DMS153 (cell line): ENCODE results near the gene PMEL.
"Not testable (repeated sequence)": the region's sequence is repeated elsewhere in the genome, so short reads cannot be mapped to it uniquely, and the experiment has no call there.

ENCODE experiments used
- DNase-seq: peaks from one replicate; lab custom pipeline; 2025; lab: John Stamatoyannopoulos, UW

Gene PMEL

GRCh38 chr12:55923648-55924047 is 42.2 kb downstream of the PMEL start:
- DNase-seq: not testable (repeated sequence)

GRCh38 chr12:55922126-55922525 is 43.7 kb downstream of the PMEL start:
- no peak for DNase-seq

GRCh38 chr12:55919032-55919431 is 46.8 kb downstream of the PMEL start:
- DNase-seq: not testable (repeated sequence)

- DNase-seq: no peak
Measured at GRCh38 chr12:55915482-55915859, 50.4 kb downstream of the PMEL start.

DNA sequence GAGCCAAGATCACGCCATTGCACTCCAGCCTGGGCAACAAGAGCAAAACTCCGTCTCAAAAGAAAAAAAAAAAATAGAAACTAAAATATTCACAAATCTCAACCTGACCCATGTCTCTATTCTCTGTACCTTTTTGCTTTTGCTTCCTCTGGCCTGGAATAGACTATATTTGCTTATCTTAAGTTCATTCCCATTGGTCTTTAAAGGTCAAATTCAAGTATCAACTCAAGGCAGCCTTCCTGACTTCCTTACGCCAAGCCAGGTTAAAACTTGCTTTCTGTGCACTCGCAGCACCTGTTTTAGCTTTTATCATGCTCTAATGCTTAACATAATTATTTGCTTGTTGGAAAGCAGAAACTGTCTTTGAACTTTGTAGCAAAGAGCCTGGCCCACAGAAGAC is 52.9 kb downstream of the PMEL start:
- DNase-seq: no peak

- DNase-seq: no peak
Measured at GRCh38 chr12:55909513-55909884, 56.3 kb downstream of the PMEL start.

- no peak for DNase-seq
Measured at GRCh38 chr12:55908726-55909512, 56.9 kb downstream of the PMEL start.

GRCh38 chr12:55906056-55906455 is 59.8 kb downstream of the PMEL start:
- DNase-seq: no peak
